ENCODE data around the gene PARVA.
"Not testable (repeated sequence)": the region's sequence is repeated elsewhere in the genome, so short reads cannot be mapped to it uniquely, and the experiment has no call there.

The PARVA gene

GRCh38 chr11:12358302-12359188 lies 18.8 kb upstream of the PARVA start:
- no peak overlapping the region for H3K9ac ChIP-seq
- no peaks in the 10 kb centered on the region for H3K9me3 ChIP-seq
- TF ChIP-seq Cebpa-rat (IDR thresholded peaks at IDR 0.05): no peak
- H3K36me3 ChIP-seq: no peaks in the 10 kb centered on the region
- H3K4me3 ChIP-seq: no peak overlapping the region
- H3K27ac ChIP-seq: no peak overlapping the region
- H3K4me1 ChIP-seq: no peaks in the 10 kb centered on the region
- H3K4me2 ChIP-seq: no peak overlapping the region
- H3K27me3 ChIP-seq: no peaks in the 10 kb centered on the region
- no peaks in the 10 kb centered on the region for H4K20me1 ChIP-seq

GRCh38 chr11:12359761-12360160 lies 17.6 kb upstream of the PARVA start:
- no peaks in the 10 kb centered on the region for H3K9me3 ChIP-seq
- no peaks in the 10 kb centered on the region for H3K4me1 ChIP-seq
- no peak overlapping the region for H3K4me3 ChIP-seq
- no peak overlapping the region for H3K27ac ChIP-seq
- no peaks in the 10 kb centered on the region for H4K20me1 ChIP-seq
- no peaks in the 10 kb centered on the region for H3K27me3 ChIP-seq
- no peak for TF ChIP-seq Cebpa-rat (IDR thresholded peaks at IDR 0.05)
- H3K4me2 ChIP-seq: no peak overlapping the region
- H3K9ac ChIP-seq: no peak overlapping the region
- no peaks in the 10 kb centered on the region for H3K36me3 ChIP-seq

GRCh38 chr11:12361682-12362081 lies 15.7 kb upstream of the PARVA start:
- no peak overlapping the region for H3K4me2 ChIP-seq
- H3K27ac ChIP-seq: no peak overlapping the region

GRCh38 chr11:12362857-12363256 lies 14.5 kb upstream of the PARVA start:
- Histone ChIP-seq H3K4me1 (no peaks in the 10 kb centered on the region), H3K4me3 (no peak overlapping the region), H3K9ac (no peak overlapping the region), H3K27ac (no peak overlapping the region), H3K36me3 (no peaks in the 10 kb centered on the region), H4K20me1 (no peaks in the 10 kb centered on the region), H3K4me2 (no peak overlapping the region), H3K9me3 (no peaks in the 10 kb centered on the region), H3K27me3 (no peaks in the 10 kb centered on the region)
- no peak for TF ChIP-seq Cebpa-rat (IDR thresholded peaks at IDR 0.05)

More at GRCh38 chr11:12361682-12362081, 15.7 kb upstream of the PARVA start:
- Histone ChIP-seq H3K9me3 (no peaks in the 10 kb centered on the region), H3K27me3 (no peaks in the 10 kb centered on the region), H4K20me1 (no peaks in the 10 kb centered on the region), H3K4me3 (no peak overlapping the region), H3K36me3 (no peaks in the 10 kb centered on the region), H3K4me1 (no peaks in the 10 kb centered on the region), H3K9ac (no peak overlapping the region)
- no peak for TF ChIP-seq Cebpa-rat (IDR thresholded peaks at IDR 0.05)

- no peaks in the 10 kb centered on the region for H3K36me3 ChIP-seq
- no peak overlapping the region for H3K9ac ChIP-seq
- H4K20me1 ChIP-seq: no peaks in the 10 kb centered on the region
- H3K27ac ChIP-seq: no peak overlapping the region
- H3K4me3 ChIP-seq: no peak overlapping the region
- TF ChIP-seq Cebpa-rat (IDR thresholded peaks at IDR 0.05): no peak
- H3K9me3 ChIP-seq: no peaks in the 10 kb centered on the region
- H3K4me1 ChIP-seq: no peaks in the 10 kb centered on the region
- H3K4me2 ChIP-seq: no peak overlapping the region
- H3K27me3 ChIP-seq: no peaks in the 10 kb centered on the region
Observed at GRCh38 chr11:12363373-12363772, 14.0 kb upstream of the PARVA start.

- H3K27ac ChIP-seq, H3K27me3 ChIP-seq, H3K36me3 ChIP-seq, H3K4me1 ChIP-seq, H3K9me3 ChIP-seq, H3K4me3 ChIP-seq, H3K4me2 ChIP-seq, H4K20me1 ChIP-seq, H3K9ac ChIP-seq: not testable (repeated sequence)
Observed at GRCh38 chr11:12365965-12366575, 11.3 kb upstream of the PARVA start.

- not testable (repeated sequence) for H3K36me3 ChIP-seq, H3K4me2 ChIP-seq, H4K20me1 ChIP-seq, H3K4me1 ChIP-seq, H3K9me3 ChIP-seq, H3K4me3 ChIP-seq, H3K27ac ChIP-seq, H3K27me3 ChIP-seq, H3K9ac ChIP-seq
Observed at GRCh38 chr11:12367057-12367456, 10.3 kb upstream of the PARVA start.

- TF ChIP-seq Cebpa-rat (IDR thresholded peaks at IDR 0.05): no peak
- Histone ChIP-seq H4K20me1 (no peaks in the 10 kb centered on the region), H3K9ac (no peak overlapping the region), H3K27ac (no peak overlapping the region), H3K36me3 (no peaks in the 10 kb centered on the region), H3K4me2 (no peak overlapping the region), H3K9me3 (peaks cover 41% of the 10 kb centered on the region), H3K4me1 (peaks cover 12% of the 10 kb centered on the region), H3K27me3 (no peaks in the 10 kb centered on the region), H3K4me3 (no peak overlapping the region)
Observed at GRCh38 chr11:12372111-12372510, 5.3 kb upstream of the PARVA start.

- no peak for TF ChIP-seq Cebpa-rat (IDR thresholded peaks at IDR 0.05)
- Histone ChIP-seq H3K4me1 (peaks cover 12% of the 10 kb centered on the region), H3K27me3 (no peaks in the 10 kb centered on the region), H4K20me1 (no peaks in the 10 kb centered on the region), H3K9me3 (peaks cover 54% of the 10 kb centered on the region), H3K9ac (no peak overlapping the region), H3K4me3 (no peak overlapping the region), H3K36me3 (no peaks in the 10 kb centered on the region), H3K27ac (no peak overlapping the region), H3K4me2 (no peak overlapping the region)
Observed at GRCh38 chr11:12375720-12376119, 1.7 kb upstream of the PARVA start.

GRCh38 chr11:12376259-12377081 lies 901 bp upstream of the PARVA start:
- Histone ChIP-seq H3K4me1 (peaks cover 12% of the 10 kb centered on the region), H3K27me3 (no peaks in the 10 kb centered on the region), H4K20me1 (no peaks in the 10 kb centered on the region), H3K36me3 (no peaks in the 10 kb centered on the region), H3K9me3 (peaks cover 54% of the 10 kb centered on the region), H3K4me3 (no peak overlapping the region), H3K4me2 (peak overlapping the region; percentile 32; the same call in 1 of the 2 replicates), H3K9ac (no peak overlapping the region), H3K27ac (0 out of 2 replicates have a peak overlapping the region, but pooled peaks have one; percentile 23)
- TF ChIP-seq Cebpa-rat (IDR thresholded peaks at IDR 0.05): no peak

Data from BLaER1 (cell line).